Cardiac muscle cell (in vitro differentiated cells and primary cell): ENCODE data around the gene SDK2. TPM values are rescaled to one million over a fixed set of nuclear protein-coding genes. Genes with fewer than 3 reads are reported as not detected.
A peak's percentile ranks its signal among the peaks of the same experiment; 100 is the strongest.

Experiments
- DNase-seq, 2 donors: peaks; one replicate each; pipeline versions ENCODE4 v3.0.0 to v3.0.0-alpha.2; 2010 to 2017; ENCODE audit warnings: low read depth in 1 of 2, low spot score in 1 of 2
- H3K27ac ChIP-seq: fragments of 200-600 bp; sonication (generic); 2 replicates; pipeline ENCODE4 v1.5.1; 2016
- H3K27me3 ChIP-seq: fragments of 200-600 bp; sonication (generic); 2 replicates; pipeline ENCODE4 v1.6.0; 2016; ENCODE audit warnings: control low read depth
- H3K36me3 ChIP-seq: fragments of 200-600 bp; sonication (generic); 2 replicates; pipeline ENCODE4 v1.5.1; 2016; ENCODE audit warnings: control low read depth
- H3K4me1 ChIP-seq: fragments of 200-600 bp; sonication (generic); 2 replicates; pipeline ENCODE4 v1.8.1; 2017; ENCODE audit warnings: low read depth, mild to moderate bottlenecking, mixed run types
- H3K4me3 ChIP-seq: fragments of 200-600 bp; sonication (generic); 2 replicates; pipeline ENCODE4 v1.5.1; 2016; ENCODE audit warnings: mild to moderate bottlenecking
- H3K9me3 ChIP-seq: fragments of 200-600 bp; sonication (generic); 2 replicates; pipeline ENCODE4 v1.5.1; 2017; ENCODE audit warnings: low read depth, mild to moderate bottlenecking, control low read depth
- CTCF ChIP-seq: IDR thresholded peaks from 2 replicates; pipeline ENCODE4 v1.5.1; 2012; ENCODE audit warnings: low read depth, mild to moderate bottlenecking, low read length
- polyA plus RNA-seq: library from polyadenylated mRNA; unstranded; fragments of >200 nt; fragmentation: Nextera tagmentation; extraction: Ambion mirVana; gene quantifications from 2 replicates; pipeline ENCODE4 v1.2.1, GENCODE V29; 2016
- total RNA-seq: library from RNA; depleted of rRNA; stranded (reverse); fragments of >200 nt; gene quantifications from 2 replicates; pipeline ENCODE4 v1.2.3, GENCODE V29; 2016

The SDK2 gene
- total and polyA plus RNA-seq, 2 experiments from 2014 or later, result 11.8 to 46.8 TPM

GRCh38 chr17:73396431-73397277 is 247.6 kb downstream of the SDK2 start:
- no peaks in the 10 kb centered on the region for H3K4me1 ChIP-seq
- H3K27me3 ChIP-seq, result no peaks in the 10 kb centered on the region
- no peak for DNase-seq
- no peak overlapping the region for H3K27ac ChIP-seq
- H3K36me3 ChIP-seq, result peaks cover 13% of the 10 kb centered on the region
- no peaks in the 10 kb centered on the region for H3K9me3 ChIP-seq
- no peak for TF ChIP-seq CTCF
- H3K4me3 ChIP-seq, result no peak overlapping the region

GRCh38 chr17:73394512-73395450 is 249.5 kb downstream of the SDK2 start:
- Histone ChIP-seq H3K36me3 (peaks cover 8% of the 10 kb centered on the region), H3K4me3 (no peak overlapping the region), H3K27me3 (no peaks in the 10 kb centered on the region), H3K4me1 (no peaks in the 10 kb centered on the region), H3K9me3 (no peaks in the 10 kb centered on the region), H3K27ac (no peak overlapping the region)
- TF ChIP-seq CTCF, result no peak
- no peak for DNase-seq

- Histone ChIP-seq H3K27me3 (no peaks in the 10 kb centered on the region), H3K9me3 (no peaks in the 10 kb centered on the region), H3K4me3 (no peak overlapping the region), H3K36me3 (peaks cover 5% of the 10 kb centered on the region), H3K4me1 (no peaks in the 10 kb centered on the region), H3K27ac (no peak overlapping the region)
- TF ChIP-seq CTCF, result no peak
- DNase-seq, result peak in 1 of 2 donors; percentile 24
Measured at GRCh38 chr17:73393962-73394361, 250.3 kb downstream of the SDK2 start.

GRCh38 chr17:73393381-73393780 is 250.9 kb downstream of the SDK2 start:
- no peaks in the 10 kb centered on the region for H3K4me1 ChIP-seq
- TF ChIP-seq CTCF, result no peak
- DNase-seq, result no peak
- no peak overlapping the region for H3K27ac ChIP-seq
- H3K4me3 ChIP-seq, result no peak overlapping the region
- no peaks in the 10 kb centered on the region for H3K27me3 ChIP-seq
- H3K9me3 ChIP-seq, result no peaks in the 10 kb centered on the region
- peaks cover 3% of the 10 kb centered on the region for H3K36me3 ChIP-seq

GRCh38 chr17:73391331-73392265 is 252.6 kb downstream of the SDK2 start:
- Histone ChIP-seq H3K36me3 (peaks cover 3% of the 10 kb centered on the region), H3K27me3 (no peaks in the 10 kb centered on the region), H3K4me1 (no peaks in the 10 kb centered on the region), H3K4me3 (no peak overlapping the region), H3K9me3 (no peaks in the 10 kb centered on the region), H3K27ac (no peak overlapping the region)
- DNase-seq, result no peak
- no peak for TF ChIP-seq CTCF
